HK-2 (cell line): Measurements from ENCODE around the gene NCK2.

Experiments used
- DNase-seq: peaks from one replicate; pipeline ENCODE4 v3.0.0-alpha.2; 2018; ENCODE audit not compliant: unreplicated experiment

Gene NCK2

DNA sequence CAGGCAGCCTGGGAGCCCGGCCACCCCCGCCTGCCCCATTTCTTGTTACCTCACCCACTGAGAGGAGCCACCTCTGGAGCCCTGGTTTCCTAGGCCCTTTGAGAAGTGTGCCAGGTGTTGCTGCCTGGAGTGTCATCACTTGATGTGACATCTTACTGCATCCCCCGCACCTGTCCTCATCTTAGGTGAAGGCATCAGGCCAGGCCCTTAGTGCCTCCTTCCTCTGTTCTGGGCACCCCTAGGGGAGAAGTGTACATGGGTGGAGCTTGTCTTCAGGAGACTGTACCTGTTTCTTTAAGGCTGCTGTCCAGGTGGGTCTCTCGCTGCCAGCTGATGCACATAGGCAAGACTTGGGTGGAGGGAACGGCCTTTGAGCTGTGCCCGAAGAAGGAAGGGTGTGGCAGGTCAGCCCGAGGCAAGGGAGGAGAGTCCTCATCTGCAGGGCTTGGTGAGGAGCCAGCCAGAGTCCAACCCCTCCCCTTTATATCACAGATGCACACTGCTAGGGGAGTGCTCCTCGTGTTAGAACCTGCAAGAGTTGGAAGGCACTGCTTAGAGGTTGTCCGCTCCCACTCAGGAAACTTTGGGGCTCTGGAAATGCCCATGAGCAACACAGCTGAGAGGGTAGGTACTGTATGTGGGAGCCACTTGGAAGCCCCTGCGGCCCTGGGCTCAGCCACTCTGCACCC is 45.9 kb downstream of the NCK2 start:
- DNase-seq: no peak

DNA sequence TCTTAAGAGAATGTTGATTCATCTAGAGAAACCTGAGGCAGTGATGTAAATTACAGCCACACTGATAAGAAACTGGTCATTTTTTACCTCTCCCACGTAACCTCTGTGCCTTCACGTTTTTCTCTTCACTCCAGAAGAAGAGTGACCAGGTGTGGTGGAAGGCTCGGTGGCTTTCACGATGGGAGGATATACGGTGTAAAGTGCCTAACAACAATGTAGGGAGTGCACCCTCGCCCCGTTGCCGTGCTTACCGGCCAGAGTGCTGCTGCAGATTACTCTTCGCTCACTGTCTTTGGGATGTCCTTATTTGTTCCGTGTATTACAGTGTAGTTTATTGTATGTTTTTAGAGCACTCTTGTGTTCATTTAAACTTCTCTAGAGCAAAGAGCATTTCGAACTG is 46.5 kb downstream of the NCK2 start:
- no peak for DNase-seq

DNA sequence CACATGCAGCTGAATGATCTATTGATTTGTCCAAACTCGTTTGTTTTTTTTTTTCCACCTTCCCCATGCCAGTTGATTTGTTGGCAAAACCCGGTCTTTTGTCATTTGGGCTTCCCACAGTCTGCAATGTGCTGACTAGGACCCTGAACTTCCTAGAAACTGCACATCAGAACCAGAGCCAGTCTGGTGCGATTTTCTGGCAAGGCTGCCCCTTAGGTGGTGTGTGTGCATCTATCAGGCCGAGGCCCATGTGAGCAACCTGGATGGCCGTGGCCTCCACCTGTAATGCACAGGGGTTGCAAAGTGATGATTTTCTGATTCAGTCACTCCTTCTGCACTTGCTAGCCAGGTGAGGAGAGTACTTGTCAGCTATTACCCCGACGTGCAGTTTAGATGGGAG is 47.8 kb downstream of the NCK2 start:
- no peak for DNase-seq

DNA sequence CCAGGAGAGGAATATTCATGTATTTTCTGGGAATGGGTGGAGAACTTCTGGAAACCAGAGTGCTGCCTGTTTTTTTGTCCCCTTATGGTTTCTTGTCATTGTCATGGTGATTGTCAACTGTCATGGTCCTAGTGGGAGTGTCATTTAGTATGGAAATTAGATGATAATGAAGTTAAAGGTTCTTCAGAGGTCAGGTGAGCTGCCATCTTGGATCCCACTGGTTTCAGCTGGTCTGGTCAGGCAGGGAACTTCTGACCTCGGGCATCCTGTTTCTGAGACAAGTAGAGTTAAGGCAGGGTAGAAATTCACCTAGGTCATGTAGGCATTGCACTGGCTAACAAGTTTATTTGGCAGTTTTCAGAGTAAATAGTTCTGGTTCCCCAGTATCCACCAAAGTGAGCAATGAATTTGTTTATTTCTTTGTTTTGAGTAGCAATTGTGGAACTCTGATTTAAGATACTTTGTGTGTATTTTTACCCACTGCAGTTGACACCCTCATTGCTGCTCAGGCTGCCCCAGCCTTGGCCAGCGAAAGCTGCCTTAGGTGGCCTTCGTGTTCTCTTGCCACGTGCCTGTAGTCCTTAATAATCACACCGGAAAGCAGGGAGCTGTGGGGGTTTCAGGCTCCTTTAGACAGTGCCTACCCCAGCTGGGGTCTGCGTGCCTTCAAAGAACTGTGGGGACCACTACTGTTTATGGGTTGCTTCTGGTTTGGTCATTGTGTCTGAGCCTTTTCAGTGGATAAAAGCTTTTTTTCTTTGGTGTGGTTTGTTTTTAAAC is 48.7 kb downstream of the NCK2 start:
- DNase-seq: no peak

DNA sequence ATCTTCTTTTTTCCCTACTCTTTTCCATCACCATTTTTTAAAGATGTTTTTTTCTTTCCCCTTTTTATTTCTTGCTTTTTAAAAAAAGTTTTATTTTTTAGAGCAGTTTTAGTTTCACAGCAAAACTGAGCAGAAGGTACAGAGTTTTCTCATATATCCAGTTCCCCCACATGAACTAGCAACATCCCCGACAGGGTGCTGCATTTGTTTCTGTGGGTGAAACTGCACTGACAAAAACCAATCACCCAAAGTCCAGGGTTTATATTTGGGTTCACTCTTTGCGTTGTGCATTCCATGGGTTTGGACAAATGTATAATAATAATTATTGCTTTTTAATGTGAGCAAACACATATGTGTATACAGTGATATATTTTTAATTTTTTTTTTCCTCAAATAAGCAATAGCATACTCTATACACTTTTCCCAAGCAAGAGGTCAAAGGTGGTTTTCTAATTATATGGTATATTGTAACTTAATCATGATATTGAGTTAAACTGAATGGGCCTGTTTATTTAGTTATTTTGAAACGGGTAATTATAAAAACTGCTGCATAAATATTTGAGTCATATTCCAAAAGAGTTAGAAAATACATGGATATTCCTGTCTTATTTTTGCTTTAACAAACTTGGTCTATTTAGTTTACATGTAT is 50.3 kb downstream of the NCK2 start:
- DNase-seq: no peak

DNA sequence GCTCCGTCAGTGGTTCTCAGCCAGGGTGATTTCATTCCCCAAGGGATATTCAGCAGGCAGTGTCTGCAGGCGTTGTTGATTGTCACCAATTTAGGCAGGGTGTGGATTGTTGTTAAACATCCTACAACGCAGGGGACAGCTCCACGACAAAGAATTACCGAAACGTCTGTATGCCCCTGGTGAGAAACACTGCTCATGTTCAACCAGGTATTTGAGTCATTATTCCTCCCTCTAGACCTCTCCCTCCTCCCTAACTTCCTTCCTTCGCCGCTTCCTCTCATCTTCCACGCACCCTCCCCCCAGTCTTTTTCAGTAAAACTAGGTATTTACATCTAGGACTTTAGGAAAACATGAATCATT is 50.8 kb downstream of the NCK2 start:
- DNase-seq: no peak

DNA sequence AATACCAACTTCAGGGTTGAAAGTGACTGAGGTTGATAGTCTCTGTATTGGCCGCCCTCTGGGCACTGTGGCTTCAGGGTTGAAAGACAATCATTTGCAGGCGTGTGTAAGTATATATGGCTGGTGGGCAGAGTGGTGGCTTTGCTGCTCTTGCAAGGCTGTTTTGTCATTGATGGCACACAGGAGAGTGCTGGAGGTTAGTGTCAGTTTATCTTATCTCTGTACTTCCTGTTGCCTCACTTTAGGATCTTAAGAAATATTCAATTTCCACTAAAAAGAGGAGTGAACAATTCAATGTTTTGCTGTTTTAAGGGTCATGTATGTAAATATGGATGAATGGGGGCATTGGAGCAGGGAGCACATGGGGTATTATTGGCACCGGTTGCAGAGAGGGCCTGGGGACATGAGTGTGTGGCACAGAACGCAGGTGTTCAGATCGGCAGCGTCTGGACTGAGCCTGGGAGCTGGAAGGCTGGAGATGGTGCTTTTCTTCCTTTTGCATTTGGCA is 51.5 kb downstream of the NCK2 start:
- DNase-seq: no peak

DNA sequence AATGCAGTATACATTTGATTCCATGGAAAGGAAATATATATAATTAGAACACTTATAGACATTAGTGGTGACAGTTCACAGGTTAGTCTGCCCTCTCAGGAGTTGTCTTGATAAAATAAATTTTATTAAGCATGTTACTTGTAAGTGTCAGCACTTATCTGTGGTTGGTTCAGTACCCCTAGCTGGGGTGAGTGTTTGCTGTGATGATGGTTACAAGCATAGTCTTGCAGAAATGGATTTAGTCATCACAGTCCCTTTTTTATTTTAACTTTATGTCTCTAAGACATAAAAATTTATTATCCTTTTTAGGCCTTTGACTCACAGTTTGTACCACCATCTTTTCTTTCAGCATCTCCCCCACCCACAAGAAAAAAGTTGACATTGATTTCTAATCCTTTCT is 52.1 kb downstream of the NCK2 start:
- no peak for DNase-seq

DNA sequence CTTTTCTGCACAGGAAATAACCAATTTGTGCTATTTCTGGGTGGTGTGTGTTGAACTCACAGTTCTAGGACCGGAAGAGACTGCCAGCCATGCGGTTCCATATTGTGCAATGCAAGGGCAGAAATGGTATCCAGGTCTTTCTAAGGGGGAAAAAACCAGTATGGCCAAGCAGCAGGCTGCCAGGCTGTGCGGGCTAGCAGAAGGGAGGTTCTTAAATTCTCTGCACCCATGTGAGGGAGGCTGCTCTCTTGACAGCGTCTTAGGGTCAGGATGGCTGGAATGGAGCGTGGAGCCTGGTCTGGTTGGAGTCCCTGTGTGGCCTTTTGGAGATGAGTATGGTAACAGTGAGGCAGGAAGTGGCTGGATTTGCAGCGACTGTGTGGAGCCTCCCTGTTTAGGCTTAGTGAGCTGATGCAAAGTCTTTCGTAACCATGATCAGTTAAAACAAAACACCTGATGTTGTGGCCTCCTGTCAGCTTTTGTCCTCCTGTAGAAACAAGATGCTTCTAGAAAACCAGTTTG is 52.6 kb downstream of the NCK2 start:
- DNase-seq: no peak

DNA sequence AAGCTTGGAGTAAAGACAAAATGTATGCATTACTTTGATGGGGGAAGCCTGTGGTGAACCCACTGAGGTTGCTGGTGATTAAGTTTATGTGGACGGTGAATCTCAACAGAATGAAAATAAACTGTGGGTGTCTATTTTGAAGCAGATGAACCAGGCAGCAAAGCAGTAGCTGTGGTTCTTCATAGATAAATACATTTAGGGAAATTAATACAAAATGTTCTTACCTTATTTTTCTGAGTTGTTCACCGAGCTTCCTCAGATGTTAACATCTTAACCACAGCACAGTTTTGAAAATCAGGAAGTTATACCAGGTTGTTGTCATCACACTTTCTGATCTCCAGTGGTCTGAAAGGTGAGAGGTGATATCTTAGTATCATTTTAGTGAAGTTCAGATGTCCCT is 53.9 kb downstream of the NCK2 start:
- no peak for DNase-seq

DNA sequence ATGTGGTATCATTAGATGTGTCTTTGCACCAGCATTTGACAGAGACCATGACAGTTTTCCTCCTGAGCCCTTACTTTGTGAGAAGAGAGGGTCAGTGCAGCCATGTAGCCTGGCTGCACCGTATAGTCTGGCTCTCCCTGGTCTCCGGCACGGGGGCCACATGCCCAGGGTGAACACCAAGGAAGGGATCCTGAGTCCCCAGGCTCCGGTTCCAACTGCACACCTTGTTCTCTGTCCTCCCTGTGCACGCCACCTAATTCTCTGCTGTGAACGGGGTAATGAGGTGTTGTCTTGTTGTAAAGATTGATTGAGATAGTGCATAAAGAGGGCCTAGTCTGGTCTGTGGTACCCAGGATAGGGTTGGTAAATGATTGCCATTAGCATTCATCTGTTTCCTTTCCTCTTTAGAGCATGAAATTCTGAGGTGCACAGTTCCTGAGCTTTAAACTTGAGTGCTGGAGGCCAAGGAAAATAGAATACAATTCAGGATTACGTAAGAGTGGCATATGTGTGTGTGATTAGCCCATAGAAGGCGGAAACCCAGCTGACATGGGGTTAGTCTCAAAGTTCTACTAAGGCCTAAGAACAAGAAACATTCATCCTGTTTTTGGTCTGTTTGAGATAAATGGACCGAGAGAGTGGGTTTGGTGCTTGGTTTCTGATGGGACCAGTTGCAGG is 55.5 kb downstream of the NCK2 start:
- DNase-seq: no peak

DNA sequence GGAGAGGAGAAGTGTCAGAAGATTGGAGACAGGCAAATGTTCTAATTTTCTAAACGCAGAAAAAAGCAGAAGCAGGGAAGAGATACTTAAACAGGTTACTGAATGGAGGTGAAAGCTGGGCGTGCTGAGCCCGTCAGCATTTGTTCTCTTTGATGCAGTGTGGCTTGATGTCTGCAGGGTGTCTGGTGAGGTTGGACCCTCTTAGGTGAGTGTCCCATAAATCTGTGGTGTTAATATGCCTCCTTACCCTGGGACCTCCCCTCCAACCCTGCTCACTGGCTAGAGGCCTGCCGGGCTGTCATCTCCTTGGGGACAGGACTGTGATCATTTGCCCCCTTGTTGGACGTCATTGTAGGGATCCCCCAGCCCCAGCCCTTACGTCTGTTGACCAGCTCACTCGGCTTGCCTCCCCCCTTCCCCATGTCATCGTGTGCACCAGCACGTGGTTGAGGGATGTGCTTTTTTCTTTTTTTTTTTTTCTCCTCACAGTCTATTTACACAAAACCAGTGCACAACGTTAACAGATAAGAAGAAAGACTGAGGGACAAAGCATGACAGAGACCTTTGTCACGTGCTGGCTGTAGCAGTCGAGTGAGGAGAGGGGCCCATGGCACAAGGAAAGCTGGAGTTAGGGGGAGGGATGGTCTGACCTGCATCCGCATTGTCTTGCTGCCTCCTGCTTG is 56.4 kb downstream of the NCK2 start:
- no peak for DNase-seq

DNA sequence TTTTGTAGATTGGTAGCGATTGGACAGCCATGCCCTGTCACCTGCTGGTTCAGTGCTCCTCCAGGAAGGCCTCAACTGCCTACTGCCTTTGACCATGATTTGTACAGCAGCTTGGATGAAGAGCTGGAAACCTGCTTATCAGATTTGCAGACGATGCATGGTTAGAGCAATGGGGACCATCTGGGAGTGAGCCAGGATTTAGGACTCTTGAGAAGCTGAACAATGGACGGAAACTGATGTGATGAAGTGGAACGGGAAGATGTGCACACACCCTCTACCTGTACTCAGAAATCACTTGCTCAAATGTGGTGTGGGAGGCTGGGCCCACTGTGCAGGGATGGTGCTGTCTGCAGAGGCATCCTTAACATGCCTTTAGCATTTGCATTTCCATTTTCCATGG is 57.2 kb downstream of the NCK2 start:
- DNase-seq: no peak

DNA sequence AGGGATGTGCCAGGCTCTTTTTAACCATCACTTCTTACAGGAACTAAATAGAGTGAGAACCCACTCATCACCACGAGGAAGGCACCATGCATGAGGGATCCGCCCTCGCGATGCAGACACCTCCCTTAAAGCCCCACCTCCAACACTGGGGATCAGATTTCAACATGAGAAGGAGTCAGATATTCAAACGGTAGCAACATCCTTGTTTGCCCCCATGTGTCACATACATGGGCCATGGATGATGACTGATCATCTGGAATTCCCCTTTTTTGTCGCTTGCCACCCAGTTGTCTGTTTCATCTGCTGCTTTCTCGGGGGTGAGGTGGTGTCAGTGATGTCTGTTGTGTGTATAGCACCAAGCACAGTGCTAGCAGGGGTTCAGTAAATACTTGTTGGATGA is 57.9 kb downstream of the NCK2 start:
- DNase-seq: peak; percentile 6

DNA sequence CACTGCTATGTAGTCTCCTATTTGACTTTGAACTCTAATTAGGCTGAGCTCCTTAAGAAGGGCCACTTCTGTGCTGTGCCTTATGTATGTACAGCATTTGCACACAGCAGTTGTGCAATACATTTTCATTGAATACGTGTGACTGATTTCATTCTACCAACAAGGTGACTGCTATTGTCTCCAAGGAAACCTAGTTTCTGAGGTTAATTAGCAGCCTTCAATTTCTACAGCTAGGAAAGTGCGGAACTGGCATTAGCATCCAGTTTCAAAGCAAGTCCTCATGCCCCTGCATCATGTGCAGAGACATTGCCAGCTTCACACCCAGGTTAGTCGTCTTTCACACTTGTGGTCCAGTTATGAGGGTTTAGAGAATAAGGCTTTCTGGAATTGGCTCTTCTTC is 58.6 kb downstream of the NCK2 start:
- no peak for DNase-seq

DNA sequence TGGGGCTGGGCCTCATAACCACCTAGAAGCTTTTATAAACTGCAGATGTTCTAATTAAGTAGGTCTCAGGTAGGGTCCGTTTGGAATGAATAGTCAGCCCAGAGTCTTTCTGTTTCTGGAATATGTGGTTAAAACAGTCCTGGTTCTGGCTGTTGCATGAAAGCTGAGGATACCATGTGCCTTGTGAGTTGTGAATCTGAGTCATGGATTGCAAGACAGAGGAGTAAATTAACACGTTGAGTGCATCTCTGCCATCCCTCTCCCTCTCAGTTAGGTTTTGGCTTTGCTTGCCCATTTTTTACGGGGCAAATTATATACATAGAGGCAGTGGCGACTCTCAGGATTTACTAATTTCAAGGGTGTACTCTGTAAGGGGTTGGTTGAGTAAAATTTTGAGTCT is 59.1 kb downstream of the NCK2 start:
- DNase-seq: no peak

DNA sequence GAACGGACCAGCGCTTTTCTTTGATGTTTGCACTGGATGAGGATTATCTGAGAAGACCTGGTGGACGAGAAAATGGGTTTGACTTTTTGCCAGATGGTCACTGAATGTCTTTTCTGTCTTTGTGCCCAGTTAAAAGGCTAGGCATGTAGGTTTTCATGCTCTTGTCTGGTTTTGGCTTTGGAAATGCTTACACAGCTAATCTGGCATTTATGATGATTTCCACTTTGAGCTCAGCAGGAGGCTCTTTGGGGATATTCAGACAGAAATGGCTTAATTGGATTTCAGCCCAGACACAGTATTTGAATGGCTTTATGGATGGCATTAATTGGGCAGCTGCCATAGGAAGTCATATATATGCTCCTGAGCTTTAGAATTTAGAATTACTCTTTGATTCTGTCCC is 59.6 kb downstream of the NCK2 start:
- no peak for DNase-seq

DNA sequence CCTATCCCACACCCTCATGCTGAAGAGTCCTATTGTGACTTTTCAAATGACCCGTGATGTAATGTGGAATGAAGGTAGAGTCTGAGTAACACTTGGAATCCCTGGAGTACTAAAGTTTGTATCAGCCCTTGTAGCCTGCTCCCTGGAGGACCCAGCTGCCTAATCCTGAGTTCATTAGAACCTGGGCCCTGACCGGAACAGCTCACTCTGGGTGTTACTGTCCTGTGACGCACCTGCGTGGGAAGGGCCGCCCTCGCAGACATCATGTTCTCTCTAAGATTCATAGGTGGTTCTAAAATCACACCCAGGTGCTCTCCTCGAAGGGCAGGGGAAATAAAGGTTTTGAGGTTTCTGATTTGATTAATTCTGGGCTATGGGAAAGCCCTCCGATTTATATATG is 62.3 kb downstream of the NCK2 start:
- no peak for DNase-seq

DNA sequence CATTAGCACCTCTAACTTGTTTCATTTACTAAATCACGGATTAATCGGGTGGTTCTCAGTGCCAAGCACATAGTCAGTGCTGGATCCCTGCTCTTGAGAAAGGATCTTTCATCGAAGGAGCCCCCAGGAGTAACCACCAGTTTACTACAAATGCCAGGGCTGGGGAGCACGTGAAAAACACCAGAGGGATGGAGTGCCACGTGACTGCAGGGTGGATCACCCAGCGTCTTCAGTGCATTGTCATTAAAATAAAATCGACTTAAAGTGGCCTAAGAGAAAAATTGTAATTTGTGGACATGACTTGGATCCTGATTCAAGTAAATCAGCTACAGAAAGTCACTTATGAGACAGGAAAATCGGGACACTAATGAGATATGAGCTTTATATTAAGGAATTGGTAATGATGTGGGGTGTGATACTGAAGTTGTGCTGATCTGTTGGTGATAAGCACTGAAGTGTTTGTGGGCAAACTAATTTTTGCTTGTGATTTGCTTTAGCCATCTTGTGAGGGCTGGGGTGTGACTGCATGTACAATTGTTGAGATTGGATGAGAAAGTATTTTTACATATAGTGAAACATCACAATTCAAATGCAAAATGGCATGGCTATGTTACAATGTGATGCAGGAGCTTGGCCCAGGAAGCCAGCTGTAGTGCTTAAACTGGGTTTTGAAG is 63.8 kb downstream of the NCK2 start:
- DNase-seq: no peak

DNA sequence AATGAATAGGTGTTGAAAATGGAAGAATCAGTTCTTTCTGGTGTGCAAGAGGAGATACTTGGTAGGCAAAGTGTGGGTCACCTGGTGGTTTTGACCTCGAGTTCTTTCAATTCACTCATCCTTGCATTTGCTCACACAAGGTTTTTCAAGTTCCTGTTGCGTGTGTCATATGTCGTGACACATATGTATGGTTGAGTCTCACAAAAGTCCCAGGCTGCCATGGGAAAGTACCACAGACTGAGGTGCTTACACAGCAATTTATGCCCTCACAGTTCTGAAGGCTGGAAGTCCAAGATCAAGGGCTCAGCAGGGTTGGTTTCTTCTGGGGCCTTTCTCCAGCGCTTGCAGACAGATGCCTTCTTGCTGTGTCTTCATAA is 64.4 kb downstream of the NCK2 start:
- no peak for DNase-seq

DNA sequence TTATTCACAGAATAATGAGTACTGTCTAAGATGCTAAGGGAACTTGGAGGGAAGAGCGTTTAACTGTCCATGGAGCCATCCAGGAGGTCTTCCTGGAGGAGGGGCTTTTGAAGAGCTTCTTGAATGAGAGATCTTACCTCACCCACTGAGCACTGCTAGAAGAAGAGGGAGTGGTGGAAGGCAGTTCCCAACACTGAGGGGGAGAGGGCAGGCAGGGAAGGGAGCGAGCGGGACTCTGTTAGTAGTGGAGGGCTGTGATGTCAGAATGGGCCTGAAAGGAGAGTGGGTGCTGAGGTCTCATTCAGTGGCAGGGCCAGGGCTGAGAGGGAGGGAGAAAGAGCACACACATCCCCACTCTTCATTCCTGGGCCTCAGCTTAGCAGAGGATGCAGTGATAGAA is 65.0 kb downstream of the NCK2 start:
- DNase-seq: no peak
